Mesendoderm (in vitro differentiated cells): ENCODE measurements around the gene DES.

ENCODE experiments used
- DNase-seq: peaks from one replicate; pipeline ENCODE4 v3.0.0; 2013
- H2AK5ac ChIP-seq: 2 replicates; pipeline ENCODE4 v1.6.1; 2013; ENCODE audit warnings: low read length, inconsistent platforms
- H2BK120ac ChIP-seq: 2 replicates; pipeline ENCODE4 v1.6.1; 2013; ENCODE audit warnings: low read depth, mild to moderate bottlenecking, low read length, moderate library complexity, mixed read lengths
- H2BK15ac ChIP-seq: replicated peaks from 2 replicates; pipeline ENCODE4 v1.6.1; 2013; ENCODE audit warnings: low read depth, mild to moderate bottlenecking, moderate library complexity
- H2BK5ac ChIP-seq: 2 replicates; pipeline ENCODE4 v1.6.1; 2013; ENCODE audit warnings: low read length, inconsistent platforms
- H3K18ac ChIP-seq: 2 replicates; pipeline ENCODE4 v1.6.1; 2013; ENCODE audit warnings: mild to moderate bottlenecking, low read length, mixed read lengths
- H3K23ac ChIP-seq: one replicate; pipeline ENCODE4 v1.6.1; 2013; ENCODE audit warnings: low read length
- H3K27ac ChIP-seq: 2 replicates; pipeline ENCODE4 v1.5.1; 2013; ENCODE audit warnings: low read depth, mild to moderate bottlenecking, inconsistent platforms, low read length, moderate library complexity
- H3K27me3 ChIP-seq: 2 replicates; pipeline ENCODE4 v1.6.1; 2013; ENCODE audit warnings: low read length, control low read depth, mild to moderate bottlenecking, inconsistent platforms; ENCODE audit not compliant: insufficient read depth, poor library complexity
- H3K36me3 ChIP-seq: 2 replicates; pipeline ENCODE4 v1.6.1; 2013; ENCODE audit warnings: low read length, inconsistent platforms; ENCODE audit not compliant: control insufficient read depth, insufficient read depth
- H3K4ac ChIP-seq: one replicate; pipeline ENCODE4 v1.6.1; 2013; ENCODE audit warnings: low read depth, mild to moderate bottlenecking, low read length, moderate library complexity
- H3K4me1 ChIP-seq: 2 replicates; pipeline ENCODE4 v1.6.1; 2013; ENCODE audit warnings: low read depth, low read length, inconsistent platforms; ENCODE audit not compliant: control insufficient read depth
- H3K4me2 ChIP-seq: 2 replicates; pipeline ENCODE4 v1.6.1; 2013; ENCODE audit warnings: low read length
- H3K4me3 ChIP-seq: 2 replicates; pipeline ENCODE4 v1.5.1; 2013; ENCODE audit warnings: mild to moderate bottlenecking, low read length
- H3K56ac ChIP-seq: one replicate; pipeline ENCODE4 v1.6.1; 2013; ENCODE audit warnings: low read length
- H3K79me1 ChIP-seq: 2 replicates; pipeline ENCODE4 v1.6.1; 2013; ENCODE audit warnings: low read length, inconsistent platforms
- H3K79me2 ChIP-seq: 2 replicates; pipeline ENCODE4 v1.6.1; 2013; ENCODE audit warnings: mild to moderate bottlenecking, low read length; ENCODE audit not compliant: control insufficient read depth, insufficient read depth
- H3K9ac ChIP-seq: 2 replicates; pipeline ENCODE4 v1.6.1; 2013; ENCODE audit warnings: low read length, inconsistent platforms
- H4K5ac ChIP-seq: one replicate; pipeline ENCODE4 v1.6.1; 2013; ENCODE audit warnings: low read length
- H4K8ac ChIP-seq: one replicate; pipeline ENCODE4 v1.6.1; 2013; ENCODE audit warnings: low read depth, mild to moderate bottlenecking, control low read depth, low read length, moderate library complexity
- WGBS: extraction: QIAGEN DNeasy Blood & Tissue Kit; methylation state at CpG from one replicate; pipeline ENCODE4 v1.1.7; 2013; ENCODE audit warnings: low lambda C conversion rate, missing lambda C conversion rate; ENCODE audit not compliant: insufficient coverage; ENCODE audit errors: extremely low coverage; 5-methylcytosine and 5-hydroxymethylcytosine counted together

The DES gene

GRCh38 chr2:219452361-219453317 lies 34.5 kb downstream of the DES start:
- H3K79me1 ChIP-seq, result no peaks in the 10 kb centered on the region
- peaks cover 5% of the 10 kb centered on the region for H3K27me3 ChIP-seq
- H2BK120ac ChIP-seq, result no peak overlapping the region
- H3K27ac ChIP-seq, result peak overlapping the region; percentile 10
- no peak overlapping the region for H3K23ac ChIP-seq
- H3K56ac ChIP-seq, result no peak overlapping the region
- no peak overlapping the region for H2BK5ac ChIP-seq
- H3K18ac ChIP-seq, result no peak overlapping the region
- peaks cover 6% of the 10 kb centered on the region for H3K4me1 ChIP-seq
- no peak overlapping the region for H3K4me2 ChIP-seq
- no peak overlapping the region for H3K9ac ChIP-seq
- peak; percentile 92 for DNase-seq
- no peak overlapping the region for H3K4ac ChIP-seq
- H2BK15ac ChIP-seq, result no peak overlapping the region
- no peak overlapping the region for H4K8ac ChIP-seq
- H2AK5ac ChIP-seq, result no peak overlapping the region
- H4K5ac ChIP-seq, result no peak overlapping the region
- no peaks in the 10 kb centered on the region for H3K79me2 ChIP-seq
- H3K4me3 ChIP-seq, result no peak overlapping the region
- H3K36me3 ChIP-seq, result no peaks in the 10 kb centered on the region
- WGBS, result no CpG with 5 or more reads among the region's 23 CpGs

GRCh38 chr2:219453671-219454590 lies 35.8 kb downstream of the DES start:
- H3K79me2 ChIP-seq, result no peaks in the 10 kb centered on the region
- H3K27ac ChIP-seq, result peak overlapping the region; percentile 34
- peak overlapping the region; percentile 57 for H3K56ac ChIP-seq
- no peak overlapping the region for H3K4me3 ChIP-seq
- H3K79me1 ChIP-seq, result no peaks in the 10 kb centered on the region
- no CpG with 5 or more reads among the region's 10 CpGs for WGBS
- H4K8ac ChIP-seq, result no peak overlapping the region
- H3K4ac ChIP-seq, result no peak overlapping the region
- H2BK120ac ChIP-seq, result no peak overlapping the region
- no peaks in the 10 kb centered on the region for H3K36me3 ChIP-seq
- no peak overlapping the region for H4K5ac ChIP-seq
- H2AK5ac ChIP-seq, result no peak overlapping the region
- H2BK15ac ChIP-seq, result no peak overlapping the region
- H3K4me1 ChIP-seq, result peaks cover 6% of the 10 kb centered on the region
- H3K4me2 ChIP-seq, result peak overlapping the region; percentile 7
- peak overlapping the region; percentile 12 for H3K18ac ChIP-seq
- no peaks in the 10 kb centered on the region for H3K27me3 ChIP-seq
- H2BK5ac ChIP-seq, result peak overlapping the region; percentile 18
- DNase-seq, result peak; percentile 50
- peak overlapping the region; percentile 22 for H3K9ac ChIP-seq
- H3K23ac ChIP-seq, result no peak overlapping the region

- H3K79me2 ChIP-seq, result no peaks in the 10 kb centered on the region
- no peak overlapping the region for H3K27ac ChIP-seq
- no peak overlapping the region for H3K4me2 ChIP-seq
- H3K4me3 ChIP-seq, result no peak overlapping the region
- H3K4ac ChIP-seq, result no peak overlapping the region
- H2BK5ac ChIP-seq, result no peak overlapping the region
- H3K4me1 ChIP-seq, result peaks cover 16% of the 10 kb centered on the region
- H2BK120ac ChIP-seq, result no peak overlapping the region
- H3K9ac ChIP-seq, result no peak overlapping the region
- H4K8ac ChIP-seq, result no peak overlapping the region
- no peak for DNase-seq
- no peaks in the 10 kb centered on the region for H3K79me1 ChIP-seq
- no peak overlapping the region for H2BK15ac ChIP-seq
- no peaks in the 10 kb centered on the region for H3K27me3 ChIP-seq
- WGBS, result no CpG with 5 or more reads among the region's 6 CpGs
- H3K18ac ChIP-seq, result no peak overlapping the region
- no peak overlapping the region for H3K56ac ChIP-seq
- H4K5ac ChIP-seq, result no peak overlapping the region
- H2AK5ac ChIP-seq, result no peak overlapping the region
- no peaks in the 10 kb centered on the region for H3K36me3 ChIP-seq
- H3K23ac ChIP-seq, result no peak overlapping the region
Observed at GRCh38 chr2:219455581-219455980, 37.4 kb downstream of the DES start.

- Histone ChIP-seq H3K9ac (no peak overlapping the region), H4K5ac (no peak overlapping the region), H3K79me1 (no peaks in the 10 kb centered on the region), H3K18ac (no peak overlapping the region), H2BK120ac (no peak overlapping the region), H2BK5ac (no peak overlapping the region), H3K4me2 (no peak overlapping the region), H3K27ac (no peak overlapping the region), H2BK15ac (no peak overlapping the region), H3K23ac (no peak overlapping the region), H3K4me3 (no peak overlapping the region), H3K27me3 (no peaks in the 10 kb centered on the region), H3K56ac (no peak overlapping the region), H4K8ac (no peak overlapping the region), H3K79me2 (no peaks in the 10 kb centered on the region), H3K4me1 (peaks cover 24% of the 10 kb centered on the region), H3K36me3 (no peaks in the 10 kb centered on the region), H2AK5ac (no peak overlapping the region), H3K4ac (no peak overlapping the region)
- WGBS, result no CpG with 5 or more reads among the region's 5 CpGs
- DNase-seq, result peak; percentile 56
Observed at GRCh38 chr2:219457784-219458369, 39.7 kb downstream of the DES start.

GRCh38 chr2:219458996-219459395 lies 40.8 kb downstream of the DES start:
- Histone ChIP-seq H2BK5ac (no peak overlapping the region), H2BK120ac (no peak overlapping the region), H2BK15ac (no peak overlapping the region), H3K79me1 (no peaks in the 10 kb centered on the region), H3K4me2 (no peak overlapping the region), H3K36me3 (no peaks in the 10 kb centered on the region), H3K79me2 (no peaks in the 10 kb centered on the region), H3K27ac (no peak overlapping the region), H3K4me1 (peaks cover 17% of the 10 kb centered on the region), H4K5ac (no peak overlapping the region), H3K4me3 (no peak overlapping the region), H3K23ac (no peak overlapping the region), H3K18ac (no peak overlapping the region), H3K4ac (no peak overlapping the region), H3K9ac (no peak overlapping the region), H2AK5ac (no peak overlapping the region), H4K8ac (no peak overlapping the region), H3K27me3 (no peaks in the 10 kb centered on the region), H3K56ac (no peak overlapping the region)
- WGBS, result no CpG with 5 or more reads among the region's 8 CpGs
- DNase-seq, result no peak
